ENCODE results near the gene GPHB5.

Gene GPHB5

DNA sequence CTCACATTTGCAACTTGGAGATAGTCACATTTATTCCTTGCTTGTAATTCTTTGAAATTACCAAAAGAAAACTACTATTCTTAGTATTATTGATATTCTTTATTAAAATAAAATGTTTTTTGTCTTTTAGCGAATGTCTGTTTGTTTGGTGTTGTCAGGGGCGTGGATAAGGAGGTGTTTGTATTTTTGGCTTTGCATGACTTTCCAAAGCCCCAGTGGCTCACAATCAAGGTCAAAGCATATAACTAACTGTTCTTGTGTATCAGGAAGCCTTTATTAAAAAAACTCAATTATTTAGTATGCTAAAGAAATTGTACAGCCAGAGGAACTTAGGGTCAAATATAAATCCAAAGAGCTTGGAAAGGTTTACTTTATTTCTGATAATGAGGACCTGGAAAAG is 17.9 kb downstream of the GPHB5 start:
- Histone ChIP-seq H2AK5ac (ENCODE audit: low read depth, low read length) (no peak overlapping the region), H3K4me2 (ENCODE audit: insufficient read depth, low read length, poor library complexity, severe bottlenecking) (no peak overlapping the region), H2BK120ac (ENCODE audit: low read depth, low read length) (no peak overlapping the region), H3K18ac (ENCODE audit: low read length) (no peak overlapping the region), H2AFZ (ENCODE audit: low read length) (no peak overlapping the region), H3K36me3 (replicated peaks in 1 of 2; ENCODE audit: control insufficient read depth in 2 of 2, insufficient read depth in 2 of 2, low read length in 2 of 2) (no peaks in the 10 kb centered on the region), H3K79me1 (ENCODE audit: low read depth, low read length) (no peaks in the 10 kb centered on the region), H3K4ac (ENCODE audit: low read length) (no peak overlapping the region), H4K91ac (ENCODE audit: low read depth, low read length, poor library complexity) (no peak overlapping the region), H4K8ac (ENCODE audit: low read depth, low read length) (no peak overlapping the region), H3K23ac (ENCODE audit: low read depth, low read length, poor library complexity) (no peak overlapping the region), H3K9ac (ENCODE audit: low read depth, low read length, poor library complexity) (no peak overlapping the region), H3K4me3 (ENCODE audit: low read length in 2 of 2) (no peak overlapping the region), H3K9me3 (replicated peaks in 1 of 2; ENCODE audit: control insufficient read depth in 2 of 2, insufficient read depth in 1 of 2, low read depth in 1 of 2, low read length in 2 of 2) (no peaks in the 10 kb centered on the region), H3K27ac (replicated peaks; ENCODE audit: low read length) (no peak overlapping the region), H3K27me3 (ENCODE audit: control insufficient read depth in 3 of 3, insufficient read depth in 3 of 3, low read depth in 1 of 3, low read length in 3 of 3) (no peaks in the 10 kb centered on the region), H3K14ac (ENCODE audit: low read length) (no peak overlapping the region), H2BK15ac (ENCODE audit: low read length) (no peak overlapping the region), H2BK12ac (ENCODE audit: low read length) (no peak overlapping the region), H3K4me1 (ENCODE audit: control insufficient read depth in 2 of 2, insufficient read depth in 1 of 2, low read depth in 1 of 2, low read length in 2 of 2) (peaks cover 0 to 3% of the 10 kb centered on the region in 2 donors), H2BK5ac (ENCODE audit: low read length) (no peak overlapping the region)
- DNase-seq (ENCODE audit: low spot score) = no peak
- WGBS, 2 donors (ENCODE audit: extremely low coverage in 2 of 2, insufficient read length in 2 of 2, insufficient replicate concordance in 1 of 2) = no CpG with 5 or more reads among the region's 2 CpGs

DNA sequence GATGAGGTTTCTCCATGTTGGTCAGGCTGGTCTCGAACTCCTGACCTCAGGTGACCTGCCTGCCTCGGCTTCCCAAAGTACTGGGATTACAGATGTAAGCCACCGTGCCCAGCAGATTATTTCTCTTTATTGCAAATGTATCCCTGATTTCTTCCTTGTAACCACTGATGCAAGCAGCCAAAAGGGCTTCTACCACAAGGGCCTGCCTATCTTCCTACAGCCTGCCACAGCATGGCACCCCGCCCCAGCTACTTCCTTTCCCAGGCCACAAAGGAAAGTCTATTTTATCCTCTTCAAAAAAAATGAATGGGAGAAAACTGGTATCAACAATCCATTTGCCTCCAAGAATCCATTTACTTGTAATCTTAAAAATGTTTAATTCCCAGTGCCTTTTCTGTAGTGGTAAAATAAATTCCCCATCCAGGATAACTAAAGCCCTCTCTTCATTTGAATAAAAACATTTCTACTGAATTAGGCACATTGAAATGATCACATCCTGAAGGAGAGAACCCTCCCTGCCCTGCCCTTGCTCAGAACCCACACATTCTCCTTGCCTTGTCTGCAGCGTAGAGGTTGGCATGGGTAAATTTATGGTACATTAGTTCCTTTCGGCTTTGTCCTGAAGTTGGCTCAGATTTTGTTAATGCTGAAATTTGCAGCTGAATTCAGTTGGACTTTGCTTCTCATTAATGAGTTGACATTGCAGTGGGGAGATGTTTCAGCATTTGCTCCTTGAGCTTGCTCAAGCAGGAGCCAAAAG is 19.2 kb downstream of the GPHB5 start:
- no peak overlapping the region for H3K4me2 ChIP-seq (ENCODE audit: insufficient read depth, low read length, poor library complexity, severe bottlenecking)
- no peak overlapping the region for H2BK12ac ChIP-seq (ENCODE audit: low read length)
- no peak overlapping the region for H2AFZ ChIP-seq (ENCODE audit: low read length)
- peaks cover 0 to 3% of the 10 kb centered on the region in 2 donors for H3K4me1 ChIP-seq (ENCODE audit: control insufficient read depth in 2 of 2, insufficient read depth in 1 of 2, low read depth in 1 of 2, low read length in 2 of 2)
- no peak overlapping the region for H4K91ac ChIP-seq (ENCODE audit: low read depth, low read length, poor library complexity)
- H3K23ac ChIP-seq (ENCODE audit: low read depth, low read length, poor library complexity) = no peak overlapping the region
- no peak overlapping the region for H3K14ac ChIP-seq (ENCODE audit: low read length)
- no peak overlapping the region for H2BK5ac ChIP-seq (ENCODE audit: low read length)
- H3K4ac ChIP-seq (ENCODE audit: low read length) = no peak overlapping the region
- H3K79me1 ChIP-seq (ENCODE audit: low read depth, low read length) = no peaks in the 10 kb centered on the region
- no peak overlapping the region for H3K9ac ChIP-seq (ENCODE audit: low read depth, low read length, poor library complexity)
- DNase-seq (ENCODE audit: low spot score) = no peak
- H3K4me3 ChIP-seq (ENCODE audit: low read length in 2 of 2) = no peak overlapping the region
- H3K27me3 ChIP-seq (ENCODE audit: control insufficient read depth in 3 of 3, insufficient read depth in 3 of 3, low read depth in 1 of 3, low read length in 3 of 3) = no peaks in the 10 kb centered on the region
- H3K18ac ChIP-seq (ENCODE audit: low read length) = no peak overlapping the region
- H2BK120ac ChIP-seq (ENCODE audit: low read depth, low read length) = no peak overlapping the region
- H3K36me3 ChIP-seq (replicated peaks in 1 of 2; ENCODE audit: control insufficient read depth in 2 of 2, insufficient read depth in 2 of 2, low read length in 2 of 2) = no peaks in the 10 kb centered on the region
- H2AK5ac ChIP-seq (ENCODE audit: low read depth, low read length) = no peak overlapping the region
- H3K9me3 ChIP-seq (replicated peaks in 1 of 2; ENCODE audit: control insufficient read depth in 2 of 2, insufficient read depth in 1 of 2, low read depth in 1 of 2, low read length in 2 of 2) = no peaks in the 10 kb centered on the region
- no peak overlapping the region for H4K8ac ChIP-seq (ENCODE audit: low read depth, low read length)
- WGBS, 2 donors (ENCODE audit: extremely low coverage in 2 of 2, insufficient read length in 2 of 2, insufficient replicate concordance in 1 of 2) = no CpG with 5 or more reads among the region's 6 CpGs
- no peak overlapping the region for H3K27ac ChIP-seq (replicated peaks; ENCODE audit: low read length)
- no peak overlapping the region for H2BK15ac ChIP-seq (ENCODE audit: low read length)

DNA sequence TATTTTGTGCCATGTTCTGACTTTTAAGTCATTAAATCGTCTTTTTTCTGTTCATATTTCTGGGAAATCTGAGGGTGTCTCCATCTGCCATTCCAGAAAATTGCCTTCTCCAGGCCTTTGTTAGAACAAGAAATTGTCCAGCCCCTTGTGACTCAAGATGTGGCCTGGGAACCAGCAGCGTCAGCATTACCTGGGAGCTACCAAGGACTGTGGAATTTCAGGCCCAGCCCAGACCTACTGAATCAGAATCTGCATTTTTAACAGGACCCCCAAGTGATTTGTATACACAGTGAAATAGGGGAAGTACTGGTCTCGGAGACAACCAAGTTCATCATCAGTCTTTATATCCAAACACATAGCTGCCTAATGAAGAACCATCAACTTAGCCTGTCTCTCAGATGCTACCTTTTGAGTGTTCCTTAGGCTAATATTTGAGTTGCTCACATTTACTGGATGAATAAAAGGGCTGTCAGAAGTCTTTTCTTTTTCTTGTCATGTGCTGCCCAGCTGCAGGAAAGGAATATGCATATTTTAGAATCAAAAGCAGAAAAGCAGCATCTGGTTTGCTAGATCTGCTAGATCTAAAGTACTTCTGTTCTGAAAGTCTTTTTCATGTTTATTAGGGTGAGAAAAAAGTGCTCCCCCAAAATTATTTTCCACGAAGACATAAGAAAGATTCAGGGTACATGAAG is 21.2 kb downstream of the GPHB5 start:
- Histone ChIP-seq H3K4me1 (ENCODE audit: control insufficient read depth in 2 of 2, insufficient read depth in 1 of 2, low read depth in 1 of 2, low read length in 2 of 2) (peaks cover 0 to 3% of the 10 kb centered on the region in 2 donors), H3K9me3 (replicated peaks in 1 of 2; ENCODE audit: control insufficient read depth in 2 of 2, insufficient read depth in 1 of 2, low read depth in 1 of 2, low read length in 2 of 2) (no peaks in the 10 kb centered on the region), H2BK120ac (ENCODE audit: low read depth, low read length) (no peak overlapping the region), H3K18ac (ENCODE audit: low read length) (no peak overlapping the region), H3K27ac (replicated peaks; ENCODE audit: low read length) (no peak overlapping the region), H2BK12ac (ENCODE audit: low read length) (no peak overlapping the region), H2BK5ac (ENCODE audit: low read length) (no peak overlapping the region), H2BK15ac (ENCODE audit: low read length) (no peak overlapping the region), H3K4me2 (ENCODE audit: insufficient read depth, low read length, poor library complexity, severe bottlenecking) (no peak overlapping the region), H3K27me3 (ENCODE audit: control insufficient read depth in 3 of 3, insufficient read depth in 3 of 3, low read depth in 1 of 3, low read length in 3 of 3) (no peaks in the 10 kb centered on the region), H4K8ac (ENCODE audit: low read depth, low read length) (no peak overlapping the region), H3K4ac (ENCODE audit: low read length) (no peak overlapping the region), H2AFZ (ENCODE audit: low read length) (no peak overlapping the region), H3K4me3 (ENCODE audit: low read length in 2 of 2) (no peak overlapping the region), H2AK5ac (ENCODE audit: low read depth, low read length) (no peak overlapping the region), H3K36me3 (replicated peaks in 1 of 2; ENCODE audit: control insufficient read depth in 2 of 2, insufficient read depth in 2 of 2, low read length in 2 of 2) (no peaks in the 10 kb centered on the region), H3K9ac (ENCODE audit: low read depth, low read length, poor library complexity) (no peak overlapping the region), H4K91ac (ENCODE audit: low read depth, low read length, poor library complexity) (no peak overlapping the region), H3K23ac (ENCODE audit: low read depth, low read length, poor library complexity) (no peak overlapping the region), H3K14ac (ENCODE audit: low read length) (no peak overlapping the region), H3K79me1 (ENCODE audit: low read depth, low read length) (no peaks in the 10 kb centered on the region)
- WGBS, 2 donors (ENCODE audit: extremely low coverage in 2 of 2, insufficient read length in 2 of 2, insufficient replicate concordance in 1 of 2) = no CpG with 5 or more reads among the region's 4 CpGs
- no peak for DNase-seq (ENCODE audit: low spot score)

DNA sequence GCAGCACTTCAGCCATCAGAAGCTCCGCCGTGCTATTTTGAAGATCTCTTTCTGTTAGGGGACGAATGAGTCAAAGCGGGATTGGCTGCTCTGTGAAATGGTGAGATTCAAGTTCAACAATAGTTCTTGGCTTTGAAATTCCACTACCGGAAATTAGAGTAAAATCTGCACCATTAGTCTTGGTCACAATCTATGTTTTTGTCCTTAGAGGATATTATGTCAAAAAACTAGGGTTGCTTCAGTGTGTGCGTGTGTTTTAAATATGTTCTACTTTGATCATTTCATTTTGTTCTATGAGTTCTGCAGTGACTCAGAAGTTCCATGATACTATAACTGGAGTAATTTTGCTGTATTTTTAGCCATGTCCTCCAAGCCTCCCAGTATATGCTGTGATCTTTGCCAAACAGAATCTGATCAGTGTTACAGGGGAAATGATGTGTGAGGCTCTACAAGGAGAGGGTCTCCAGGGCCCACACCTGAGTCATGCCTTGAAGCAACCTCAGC is 22.6 kb downstream of the GPHB5 start:
- no peaks in the 10 kb centered on the region for H3K9me3 ChIP-seq (replicated peaks in 1 of 2; ENCODE audit: control insufficient read depth in 2 of 2, insufficient read depth in 1 of 2, low read depth in 1 of 2, low read length in 2 of 2)
- H3K36me3 ChIP-seq (replicated peaks in 1 of 2; ENCODE audit: control insufficient read depth in 2 of 2, insufficient read depth in 2 of 2, low read length in 2 of 2) = no peaks in the 10 kb centered on the region
- H2BK5ac ChIP-seq (ENCODE audit: low read length) = no peak overlapping the region
- no CpG with 5 or more reads among the region's 6 CpGs for WGBS, 2 donors (ENCODE audit: extremely low coverage in 2 of 2, insufficient read length in 2 of 2, insufficient replicate concordance in 1 of 2)
- H4K8ac ChIP-seq (ENCODE audit: low read depth, low read length) = no peak overlapping the region
- no peak overlapping the region for H3K23ac ChIP-seq (ENCODE audit: low read depth, low read length, poor library complexity)
- H4K91ac ChIP-seq (ENCODE audit: low read depth, low read length, poor library complexity) = no peak overlapping the region
- H3K79me1 ChIP-seq (ENCODE audit: low read depth, low read length) = no peaks in the 10 kb centered on the region
- H3K4me1 ChIP-seq (ENCODE audit: control insufficient read depth in 2 of 2, insufficient read depth in 1 of 2, low read depth in 1 of 2, low read length in 2 of 2) = peaks cover under 1 to 4% of the 10 kb centered on the region in 2 donors
- no peak overlapping the region for H3K9ac ChIP-seq (ENCODE audit: low read depth, low read length, poor library complexity)
- H2BK15ac ChIP-seq (ENCODE audit: low read length) = no peak overlapping the region
- H2AFZ ChIP-seq (ENCODE audit: low read length) = no peak overlapping the region
- DNase-seq (ENCODE audit: low spot score) = no peak
- H2AK5ac ChIP-seq (ENCODE audit: low read depth, low read length) = no peak overlapping the region
- no peak overlapping the region for H2BK12ac ChIP-seq (ENCODE audit: low read length)
- no peak overlapping the region for H3K4ac ChIP-seq (ENCODE audit: low read length)
- H3K4me3 ChIP-seq (ENCODE audit: low read length in 2 of 2) = no peak overlapping the region
- no peak overlapping the region for H2BK120ac ChIP-seq (ENCODE audit: low read depth, low read length)
- H3K14ac ChIP-seq (ENCODE audit: low read length) = no peak overlapping the region
- no peaks in the 10 kb centered on the region for H3K27me3 ChIP-seq (ENCODE audit: control insufficient read depth in 3 of 3, insufficient read depth in 3 of 3, low read depth in 1 of 3, low read length in 3 of 3)
- no peak overlapping the region for H3K27ac ChIP-seq (replicated peaks; ENCODE audit: low read length)
- no peak overlapping the region for H3K18ac ChIP-seq (ENCODE audit: low read length)
- no peak overlapping the region for H3K4me2 ChIP-seq (ENCODE audit: insufficient read depth, low read length, poor library complexity, severe bottlenecking)
